PC-3 (cell line): ENCODE measurements around the gene KIF17.

Experiments used
- CTCF ChIP-seq: fragments of 300-600 bp; sonication (generic); conservative IDR thresholded peaks from 2 replicates; pipeline ENCODE4 v1.5.1; 2017; ENCODE audit warnings: antibody characterized with exemption, low read depth, mild to moderate bottlenecking, low read length
- EZH2 ChIP-seq: fragments of 300-600 bp; sonication (generic); IDR thresholded peaks from one replicate; pipeline ENCODE4 v1.6.1; 2017; ENCODE audit warnings: antibody characterized with exemption, mild to moderate bottlenecking, low read length; ENCODE audit not compliant: unreplicated experiment
- EZH2phosphoT487 ChIP-seq: fragments of 300-600 bp; sonication (generic); IDR thresholded peaks from 2 replicates; pipeline ENCODE4 v1.6.1; 2018; ENCODE audit warnings: mild to moderate bottlenecking, antibody characterized with exemption, low read length, borderline replicate concordance

GRCh38 chr1:20727746-20728316 lies 10.0 kb upstream of the KIF17 start:
- TF ChIP-seq CTCF (peak; percentile 37; the same call in 1 of the 2 replicates), EZH2 (no peak), EZH2phosphoT487 (no peak)
